ENCODE data around the gene MATK.
"Not testable (repeated sequence)": the region's sequence is repeated elsewhere in the genome, so short reads cannot be mapped to it uniquely, and the experiment has no call there.

Gene MATK

GRCh38 chr19:3785938-3786824, at the start of gene MATK:
TSS of gene MATK (minus strand) at chr19:3786381. CDS start at chr19:3785135, 1,246 bp downstream.
- no peak for DNase-seq (ENCODE audit: low read depth)

- no peak for DNase-seq (ENCODE audit: low read depth)
These were observed 48.9 kb upstream of the MATK start for GRCh38 chr19:3835055-3835435.

- DNase-seq (ENCODE audit: low read depth): no peak
These were observed 48.3 kb upstream of the MATK start for GRCh38 chr19:3834349-3835054.

- no peak for DNase-seq (ENCODE audit: low read depth)
These were observed 47.6 kb upstream of the MATK start for GRCh38 chr19:3833578-3834348.

- DNase-seq (ENCODE audit: low read depth): no peak
These were observed 45.8 kb upstream of the MATK start for GRCh38 chr19:3832001-3832400.

GRCh38 chr19:3831601-3832000, 45.4 kb upstream of the MATK start:
- no peak for DNase-seq (ENCODE audit: low read depth)

- DNase-seq (ENCODE audit: low read depth): no peak
These were observed 44.7 kb upstream of the MATK start for GRCh38 chr19:3830621-3831589.

- no peak for DNase-seq (ENCODE audit: low read depth)
These were observed 41.1 kb upstream of the MATK start for GRCh38 chr19:3827306-3827705.

GRCh38 chr19:3826163-3826562, 40.0 kb upstream of the MATK start:
- DNase-seq (ENCODE audit: low read depth): no peak

- DNase-seq (ENCODE audit: low read depth): no peak
These were observed 39.2 kb upstream of the MATK start for GRCh38 chr19:3825286-3825956.

- DNase-seq (ENCODE audit: low read depth): no peak
These were observed 37.2 kb upstream of the MATK start for GRCh38 chr19:3823350-3823713.

GRCh38 chr19:3822683-3823349, 36.6 kb upstream of the MATK start:
- no peak for DNase-seq (ENCODE audit: low read depth)

- DNase-seq (ENCODE audit: low read depth): no peak
These were observed 35.7 kb upstream of the MATK start for GRCh38 chr19:3821857-3822364.

GRCh38 chr19:3821156-3821555, 35.0 kb upstream of the MATK start:
- DNase-seq (ENCODE audit: low read depth): no peak

- no peak for DNase-seq (ENCODE audit: low read depth)
These were observed 33.8 kb upstream of the MATK start for GRCh38 chr19:3819989-3820388.

- DNase-seq (ENCODE audit: low read depth): no peak
These were observed 32.7 kb upstream of the MATK start for GRCh38 chr19:3818918-3819317.

- DNase-seq (ENCODE audit: low read depth): no peak
These were observed 32.3 kb upstream of the MATK start for GRCh38 chr19:3818466-3818865.

- DNase-seq (ENCODE audit: low read depth): no peak
These were observed 31.6 kb upstream of the MATK start for GRCh38 chr19:3817761-3818160.

- no peak for DNase-seq (ENCODE audit: low read depth)
These were observed 30.5 kb upstream of the MATK start for GRCh38 chr19:3816566-3817218.

GRCh38 chr19:3816148-3816547, 30.0 kb upstream of the MATK start:
- not testable (repeated sequence) for DNase-seq (ENCODE audit: low read depth)

All from HS-5 (cell line).